ENCODE data around the gene OR51F2. TPM values are rescaled to one million over a fixed set of nuclear protein-coding genes. Genes with fewer than 3 reads are reported as not detected.
"Not testable (repeated sequence)": the region's sequence is repeated elsewhere in the genome, so short reads cannot be mapped to it uniquely, and the experiment has no call there.

Gene OR51F2, protein sequence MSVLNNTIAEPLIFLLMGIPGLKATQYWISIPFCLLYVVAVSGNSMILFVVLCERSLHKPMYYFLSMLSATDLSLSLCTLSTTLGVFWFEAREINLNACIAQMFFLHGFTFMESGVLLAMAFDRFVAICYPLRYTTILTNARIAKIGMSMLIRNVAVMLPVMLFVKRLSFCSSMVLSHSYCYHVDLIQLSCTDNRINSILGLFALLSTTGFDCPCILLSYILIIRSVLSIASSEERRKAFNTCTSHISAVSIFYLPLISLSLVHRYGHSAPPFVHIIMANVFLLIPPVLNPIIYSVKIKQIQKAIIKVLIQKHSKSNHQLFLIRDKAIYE
- not detected for total RNA-seq

GRCh38 chr11:4821021-4821420 is at the start of gene OR51F2:
Gene OR51F2 (plus strand): TSS chr11:4821321. CDS start chr11:4821422, 101 bp downstream.
- no peak for DNase-seq

GRCh38 chr11:4782454-4782853 is 38.7 kb upstream of the OR51F2 start:
- no peak for DNase-seq

DNA sequence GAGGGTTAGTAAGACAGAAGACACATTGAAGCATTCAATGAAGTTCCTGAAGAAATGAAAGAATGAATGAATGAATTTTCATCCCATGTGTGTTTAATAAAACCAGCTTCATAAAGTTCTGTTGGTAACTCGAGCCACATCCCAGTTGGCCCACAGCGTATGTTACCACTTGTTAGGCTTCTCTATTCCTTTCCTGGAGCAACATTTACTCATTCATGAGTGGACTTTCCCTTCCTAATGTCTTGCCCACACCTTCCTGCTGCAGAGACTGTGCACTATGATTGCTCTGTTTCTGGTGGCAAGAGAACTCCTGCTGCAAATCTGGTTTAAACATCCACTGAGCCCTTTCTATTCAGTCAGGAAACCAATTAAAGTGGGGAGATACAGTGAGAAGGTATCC is 23.9 kb upstream of the OR51F2 start:
- DNase-seq, result no peak

DNA sequence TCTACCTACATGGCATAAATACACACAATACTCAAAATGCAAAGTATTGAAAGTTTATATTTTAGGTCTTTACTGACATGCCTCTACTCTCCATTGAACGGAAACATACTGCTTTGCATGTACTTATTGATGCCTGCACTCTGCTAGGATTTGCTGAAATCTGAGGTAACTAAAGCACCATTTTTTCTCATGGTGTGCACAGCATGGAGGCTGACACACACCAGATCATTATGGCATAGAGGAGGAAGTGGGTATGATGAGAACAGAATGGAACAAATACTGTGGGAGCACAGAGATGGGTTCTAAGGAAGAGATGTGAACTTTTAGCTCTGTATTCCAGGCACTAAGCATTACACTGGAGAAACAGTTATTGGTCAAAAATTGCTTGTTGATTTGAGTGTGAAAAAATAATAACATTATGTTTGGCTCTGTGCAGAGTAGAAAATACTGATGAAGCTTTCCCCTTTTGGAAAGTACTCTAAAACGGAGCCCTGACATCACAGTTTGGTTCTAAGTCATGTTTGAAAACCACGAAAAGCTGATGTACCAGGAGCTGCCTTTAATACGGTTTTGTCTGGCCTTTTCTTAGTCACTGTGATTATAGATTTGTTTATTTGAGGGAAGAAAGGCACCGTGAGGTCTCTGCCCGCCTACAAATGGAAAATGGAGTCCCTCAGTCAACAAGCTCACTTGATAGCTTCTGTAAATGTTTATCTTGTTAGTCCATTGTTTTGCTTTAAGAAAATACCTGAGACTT is 22.5 kb upstream of the OR51F2 start:
- no peak for DNase-seq

DNA sequence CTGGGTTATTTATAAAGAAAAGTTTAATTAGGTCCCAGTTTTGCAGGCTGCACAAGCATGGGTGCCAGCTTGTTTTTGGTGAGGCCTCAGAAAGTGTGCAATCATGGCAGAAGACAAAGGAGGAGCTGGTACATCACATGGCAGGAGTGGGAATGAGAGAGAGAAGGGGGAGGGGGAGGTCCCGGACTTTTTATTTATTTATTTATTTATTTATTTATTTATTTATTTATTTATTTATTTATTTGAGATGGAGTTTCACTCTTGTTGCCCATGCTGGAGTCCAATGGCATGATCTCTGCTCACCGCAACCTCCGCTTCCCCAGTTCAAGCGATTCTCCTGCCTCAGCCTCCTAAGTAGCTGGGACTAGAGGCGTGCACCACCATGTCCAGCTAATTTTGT is 19.8 kb upstream of the OR51F2 start:
- DNase-seq, result not testable (repeated sequence)

- DNase-seq, result no peak
Observed at GRCh38 chr11:4804280-4804679, 16.8 kb upstream of the OR51F2 start, which contains the start of gene OR52R1. Gene OR52R1 (minus strand): TSS chr11:4804380. CDS start chr11:4804380, 0 bp downstream.

- DNase-seq, result no peak
Observed at GRCh38 chr11:4808476-4808875, 12.6 kb upstream of the OR51F2 start.

- DNase-seq, result no peak
Observed at GRCh38 chr11:4809246-4809645, 11.9 kb upstream of the OR51F2 start.

GRCh38 chr11:4825132-4825531 is 4.0 kb downstream of the OR51F2 start:
- no peak for DNase-seq

DNA sequence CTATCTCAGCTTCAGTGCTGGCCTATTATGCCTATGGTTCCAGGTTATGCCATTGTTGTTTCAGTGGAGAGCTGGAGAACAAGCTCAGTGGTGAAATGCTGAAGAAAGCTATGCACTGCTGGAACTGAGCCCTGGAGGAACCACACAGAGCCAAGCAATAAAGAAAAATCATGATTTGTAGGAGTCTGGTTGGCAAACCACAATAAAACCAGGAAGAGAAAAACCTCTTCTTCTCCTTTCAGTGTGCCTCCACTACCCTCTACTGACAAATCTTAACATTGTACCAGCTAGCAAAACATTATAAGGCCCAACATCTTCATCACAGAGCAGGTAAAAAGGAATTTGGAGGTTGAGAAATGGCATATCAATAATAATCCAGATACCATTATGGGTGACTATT is 5.3 kb downstream of the OR51F2 start:
- DNase-seq, result no peak

GRCh38 chr11:4830346-4830745 is 9.2 kb downstream of the OR51F2 start:
- no peak for DNase-seq

GRCh38 chr11:4830909-4831308 is 9.8 kb downstream of the OR51F2 start:
- no peak for DNase-seq

DNA sequence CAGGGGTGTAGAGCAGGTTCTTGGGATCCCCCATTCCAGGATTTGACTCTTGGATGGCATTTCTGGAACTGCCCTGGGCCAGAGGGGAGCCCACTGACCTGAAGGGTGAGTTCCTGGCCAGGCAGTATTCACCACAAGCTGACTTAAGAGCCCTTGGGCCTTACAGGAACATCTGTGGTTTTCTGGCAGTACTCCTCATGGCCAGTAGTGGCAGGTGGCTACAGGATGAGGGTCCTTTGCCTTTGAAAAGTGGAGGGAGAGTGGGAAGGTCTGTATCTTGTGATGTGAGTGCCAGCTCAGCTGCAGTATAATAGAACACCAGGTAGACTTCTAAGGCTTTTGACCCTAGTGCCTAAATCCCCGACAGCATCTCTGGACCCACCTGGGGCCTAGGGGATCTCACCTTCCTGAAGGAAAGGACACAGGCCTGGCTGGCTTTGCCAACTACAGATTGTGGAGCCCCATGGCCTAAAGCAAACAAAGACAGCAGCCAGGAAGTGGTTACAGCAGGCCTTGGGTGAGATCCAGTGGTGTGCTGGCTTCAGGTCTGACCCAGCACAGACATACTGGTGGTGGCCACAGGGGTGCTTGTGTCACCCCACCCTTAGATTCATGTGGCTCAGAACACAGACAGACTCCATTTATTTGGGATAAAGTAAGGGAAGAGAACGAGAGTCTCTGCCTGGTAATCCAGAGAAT is 18.9 kb downstream of the OR51F2 start:
- DNase-seq, result no peak

GRCh38 chr11:4848908-4849532 is 27.9 kb downstream of the OR51F2 start, which contains the start of gene OR51S1:
Gene OR51S1 (minus strand): TSS chr11:4849208. CDS start chr11:4849208, 0 bp downstream.
- DNase-seq, result no peak

DNA sequence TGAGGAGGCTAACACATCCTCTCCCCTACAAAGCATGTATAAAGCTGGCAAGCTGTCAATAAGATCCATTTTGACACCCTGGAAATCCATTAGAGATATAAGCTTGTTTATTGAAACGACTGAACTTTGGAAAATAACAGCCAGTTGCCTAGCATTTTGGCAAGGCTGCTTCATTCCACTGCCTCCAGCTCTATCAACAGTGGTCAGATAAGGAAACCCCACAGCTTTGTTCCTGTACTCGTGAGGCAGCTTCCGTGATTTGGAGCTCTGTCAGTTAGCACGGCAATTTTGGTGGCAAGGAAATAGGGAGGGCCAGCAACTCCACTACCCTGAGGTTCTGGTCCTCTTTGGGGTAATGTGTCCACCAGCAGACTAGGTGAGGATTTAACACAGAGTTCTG is 29.9 kb downstream of the OR51F2 start:
- no peak for DNase-seq

- DNase-seq, result not testable (repeated sequence)
Observed at GRCh38 chr11:4854286-4854685, 33.2 kb downstream of the OR51F2 start.

GRCh38 chr11:4862447-4863236 is 41.5 kb downstream of the OR51F2 start:
- no peak for DNase-seq

DNA sequence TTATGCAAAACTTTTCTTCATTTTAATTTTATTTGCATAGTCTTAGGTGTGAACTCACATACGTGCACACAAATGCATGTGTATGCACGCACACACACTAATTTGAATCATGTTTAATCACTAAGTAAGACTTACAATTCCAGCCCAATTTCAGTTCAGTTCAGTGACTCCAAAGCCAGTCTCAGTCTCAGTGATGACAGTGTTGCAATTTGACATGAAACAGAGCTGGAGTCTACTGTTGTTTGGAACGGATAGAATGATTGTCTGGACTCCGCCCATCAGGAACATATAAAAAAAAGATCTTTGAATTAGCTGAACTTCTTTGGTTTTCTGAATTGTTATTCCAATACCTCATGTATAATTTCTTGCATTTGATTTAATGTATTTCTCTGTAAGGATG is 42.8 kb downstream of the OR51F2 start:
- DNase-seq, result peak; percentile 63

DNA sequence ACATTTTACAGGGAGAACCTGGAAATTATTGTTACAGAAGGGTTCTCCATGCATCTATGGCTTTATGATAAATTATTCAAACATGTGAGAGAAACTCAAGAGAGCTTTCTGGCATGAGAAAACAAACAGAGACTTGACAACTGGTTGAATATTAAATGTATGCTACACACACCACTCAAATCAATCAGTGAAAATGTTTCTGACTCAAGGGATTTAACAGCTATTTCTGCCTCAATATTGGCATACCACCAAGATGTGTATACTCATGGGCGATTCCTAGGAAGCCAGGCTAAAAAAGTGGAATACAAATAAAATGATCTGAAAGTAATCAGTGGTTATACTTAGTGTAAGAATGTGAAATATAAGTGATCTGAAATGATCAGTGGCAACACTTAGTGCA is 44.7 kb downstream of the OR51F2 start:
- no peak for DNase-seq

All from tongue (tissue), 2 donors.